Measurements from ENCODE around the gene SOD1.

Gene SOD1

GRCh38 chr21:31659536-31660258, at the start of gene SOD1:
SOD1 (plus strand) TSS chr21:31659693; CDS start chr21:31659770, 77 bp downstream.
- DNase-seq (ENCODE audit: low spot score) (peak; percentile 93), ATAC-seq (ENCODE audit: low read depth) (peak; percentile 95)
- Histone ChIP-seq H3K9me3 (ENCODE audit: severe bottlenecking) (no peaks in the 10 kb centered on the region), H3K36me3 (ENCODE audit: low read depth) (peaks cover 26% of the 10 kb centered on the region), H3K4me1 (ENCODE audit: insufficient read depth, poor library complexity, severe bottlenecking) (peaks cover 3% of the 10 kb centered on the region), H3K27me3 (ENCODE audit: insufficient read depth, poor library complexity, severe bottlenecking) (no peaks in the 10 kb centered on the region), H3K4me3 (ENCODE audit: severe bottlenecking) (peak within 1 kb of the TSS; percentile 97), H3K27ac (ENCODE audit: poor library complexity, severe bottlenecking) (peak within 1 kb of the TSS; percentile 61)
- TF ChIP-seq, protein P1, sequence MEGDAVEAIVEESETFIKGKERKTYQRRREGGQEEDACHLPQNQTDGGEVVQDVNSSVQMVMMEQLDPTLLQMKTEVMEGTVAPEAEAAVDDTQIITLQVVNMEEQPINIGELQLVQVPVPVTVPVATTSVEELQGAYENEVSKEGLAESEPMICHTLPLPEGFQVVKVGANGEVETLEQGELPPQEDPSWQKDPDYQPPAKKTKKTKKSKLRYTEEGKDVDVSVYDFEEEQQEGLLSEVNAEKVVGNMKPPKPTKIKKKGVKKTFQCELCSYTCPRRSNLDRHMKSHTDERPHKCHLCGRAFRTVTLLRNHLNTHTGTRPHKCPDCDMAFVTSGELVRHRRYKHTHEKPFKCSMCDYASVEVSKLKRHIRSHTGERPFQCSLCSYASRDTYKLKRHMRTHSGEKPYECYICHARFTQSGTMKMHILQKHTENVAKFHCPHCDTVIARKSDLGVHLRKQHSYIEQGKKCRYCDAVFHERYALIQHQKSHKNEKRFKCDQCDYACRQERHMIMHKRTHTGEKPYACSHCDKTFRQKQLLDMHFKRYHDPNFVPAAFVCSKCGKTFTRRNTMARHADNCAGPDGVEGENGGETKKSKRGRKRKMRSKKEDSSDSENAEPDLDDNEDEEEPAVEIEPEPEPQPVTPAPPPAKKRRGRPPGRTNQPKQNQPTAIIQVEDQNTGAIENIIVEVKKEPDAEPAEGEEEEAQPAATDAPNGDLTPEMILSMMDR (IDR thresholded peaks at IDR 0.05; ENCODE audit: poor library complexity, severe bottlenecking) = no peak

- Histone ChIP-seq H3K27me3 (ENCODE audit: insufficient read depth, poor library complexity, severe bottlenecking) (no peaks in the 10 kb centered on the region), H3K9me3 (ENCODE audit: severe bottlenecking) (no peaks in the 10 kb centered on the region), H3K4me1 (ENCODE audit: insufficient read depth, poor library complexity, severe bottlenecking) (no peaks in the 10 kb centered on the region), H3K36me3 (ENCODE audit: low read depth) (no peaks in the 10 kb centered on the region), H3K4me3 (ENCODE audit: severe bottlenecking) (no peak overlapping the region), H3K27ac (ENCODE audit: poor library complexity, severe bottlenecking) (no peak overlapping the region)
- no peak for DNase-seq (ENCODE audit: low spot score)
- ATAC-seq (ENCODE audit: low read depth) = no peak
- TF ChIP-seq, protein P1 (IDR thresholded peaks at IDR 0.05; ENCODE audit: poor library complexity, severe bottlenecking) = no peak
These were observed 48.0 kb upstream of the SOD1 start for GRCh38 chr21:31611445-31611844.

DNA sequence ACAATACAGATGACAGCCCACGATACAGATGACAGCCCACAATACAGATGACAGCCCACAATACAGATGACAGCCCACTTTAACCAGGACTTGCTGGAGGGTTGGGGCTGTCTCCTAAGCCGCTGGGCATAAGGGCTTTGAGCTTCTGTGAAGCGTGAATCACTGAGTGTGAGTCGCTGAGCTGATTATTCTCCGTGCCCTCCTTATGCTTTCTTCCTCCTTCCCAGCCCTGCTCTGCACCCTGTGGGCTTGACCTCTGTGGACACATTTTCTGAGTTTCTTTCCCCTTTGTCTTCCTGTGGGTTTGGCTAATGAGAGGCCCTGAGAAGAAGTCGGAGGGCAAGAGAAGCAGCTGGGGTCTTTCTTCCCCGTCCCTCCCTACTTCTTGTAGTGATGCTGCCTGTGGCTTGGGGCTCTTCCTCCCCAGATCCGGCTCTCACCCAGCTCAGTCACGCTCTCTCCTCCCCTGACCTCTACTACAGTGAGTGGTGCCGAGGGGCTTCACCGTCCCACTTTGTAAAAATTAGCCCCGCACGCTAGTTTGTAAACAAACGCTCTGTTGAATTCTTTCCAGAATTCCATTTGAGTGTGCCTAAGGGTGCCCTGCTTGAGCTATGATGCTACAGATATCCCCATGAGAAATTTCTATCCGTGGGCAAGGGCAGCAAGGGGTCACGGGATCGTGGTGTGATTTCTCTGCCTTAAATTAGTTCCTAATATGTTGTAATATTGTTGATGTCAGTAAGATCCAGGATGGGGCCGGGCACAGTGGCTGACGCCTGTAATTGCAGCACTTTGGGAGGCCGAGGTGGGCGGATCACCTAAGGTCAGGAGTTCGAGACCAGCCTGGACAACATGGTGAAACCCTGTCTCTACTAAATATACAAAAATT, 46.4 kb upstream of the SOD1 start:
- TF ChIP-seq, protein P1 (IDR thresholded peaks at IDR 0.05; ENCODE audit: poor library complexity, severe bottlenecking) = no peak
- Histone ChIP-seq H3K27ac (ENCODE audit: poor library complexity, severe bottlenecking) (no peak overlapping the region), H3K27me3 (ENCODE audit: insufficient read depth, poor library complexity, severe bottlenecking) (no peaks in the 10 kb centered on the region), H3K4me3 (ENCODE audit: severe bottlenecking) (no peak overlapping the region), H3K4me1 (ENCODE audit: insufficient read depth, poor library complexity, severe bottlenecking) (no peaks in the 10 kb centered on the region), H3K9me3 (ENCODE audit: severe bottlenecking) (no peaks in the 10 kb centered on the region), H3K36me3 (ENCODE audit: low read depth) (no peaks in the 10 kb centered on the region)
- no peak for DNase-seq (ENCODE audit: low spot score)
- peak; percentile 41; the same call in 1 of the 3 replicates for ATAC-seq (ENCODE audit: low read depth)

DNA sequence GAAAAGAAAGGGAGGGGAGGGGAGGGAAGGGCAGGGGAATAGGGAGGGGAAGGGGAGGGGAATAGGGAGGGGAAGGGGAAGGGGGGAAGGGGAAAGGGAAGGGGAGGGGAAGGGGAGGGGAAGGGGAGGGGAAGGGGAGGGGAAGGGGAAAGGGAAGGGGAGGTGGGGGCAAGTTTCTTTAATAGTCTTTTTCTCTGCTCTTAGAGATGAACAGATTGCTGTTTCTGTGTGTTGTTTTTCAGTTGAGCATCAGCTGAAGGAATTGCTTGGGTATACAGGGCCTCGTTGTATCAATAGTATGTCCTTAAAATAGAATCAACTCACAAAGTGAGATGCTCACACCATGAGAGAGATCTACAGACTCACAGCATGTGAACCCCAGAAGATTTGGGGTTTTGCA, 44.8 kb upstream of the SOD1 start:
- H3K36me3 ChIP-seq (ENCODE audit: low read depth) = no peaks in the 10 kb centered on the region
- no peaks in the 10 kb centered on the region for H3K9me3 ChIP-seq (ENCODE audit: severe bottlenecking)
- TF ChIP-seq, protein P1 (IDR thresholded peaks at IDR 0.05; ENCODE audit: poor library complexity, severe bottlenecking) = no peak
- H3K27ac ChIP-seq (ENCODE audit: poor library complexity, severe bottlenecking) = no peak overlapping the region
- H3K4me1 ChIP-seq (ENCODE audit: insufficient read depth, poor library complexity, severe bottlenecking) = no peaks in the 10 kb centered on the region
- ATAC-seq (ENCODE audit: low read depth) (no peak), DNase-seq (ENCODE audit: low spot score) (no peak)
- no peaks in the 10 kb centered on the region for H3K27me3 ChIP-seq (ENCODE audit: insufficient read depth, poor library complexity, severe bottlenecking)
- H3K4me3 ChIP-seq (ENCODE audit: severe bottlenecking) = no peak overlapping the region

Measured in RWPE2 (cell line).